VCaP (cell line): Measurements from ENCODE around the gene TRAF4.

ENCODE experiments used
- H3K27ac ChIP-seq: fragments of 450-650 bp; 2 replicates; pipeline ENCODE4 v1.5.1; 2017
- CTCF ChIP-seq: fragments of 450-650 bp; conservative IDR thresholded peaks from 2 replicates; pipeline ENCODE4 v1.5.1; 2017; ENCODE audit warnings: mild to moderate bottlenecking, moderate library complexity

Gene TRAF4

GRCh38 chr17:28710861-28711722 lies 32.7 kb upstream of the TRAF4 start:
- peak overlapping the region; percentile 92 for H3K27ac ChIP-seq
- no peak for TF ChIP-seq CTCF

GRCh38 chr17:28711723-28712031 lies 32.1 kb upstream of the TRAF4 start, which contains the start of gene PROCA1:
Gene PROCA1, minus strand, starts transcription at chr17:28711888. Its CDS starts 228 bp downstream, at chr17:28711660.
- H3K27ac ChIP-seq, result peak within 1 kb of the TSS; percentile 92
- TF ChIP-seq CTCF, result no peak

GRCh38 chr17:28712032-28712704 lies 31.6 kb upstream of the TRAF4 start:
- TF ChIP-seq CTCF, result no peak
- peak overlapping the region; percentile 92; the same call in 1 of the 2 replicates for H3K27ac ChIP-seq

- no peak for TF ChIP-seq CTCF
- no peak overlapping the region for H3K27ac ChIP-seq
These were observed 31.0 kb upstream of the TRAF4 start for GRCh38 chr17:28712705-28713415.

GRCh38 chr17:28714281-28714680 lies 29.5 kb upstream of the TRAF4 start:
- no peak overlapping the region for H3K27ac ChIP-seq
- 0 out of 2 replicates have a peak, but pooled peaks have one; percentile 5 for TF ChIP-seq CTCF

GRCh38 chr17:28715217-28715616 lies 28.6 kb upstream of the TRAF4 start:
- TF ChIP-seq CTCF, result no peak
- no peak overlapping the region for H3K27ac ChIP-seq
